ENCODE measurements around the gene SLC43A2.

The SLC43A2 gene

GRCh38 chr17:1643293-1643998 is 14.8 kb upstream of the SLC43A2 start:
- no peak for DNase-seq

GRCh38 chr17:1641065-1641403 is 12.4 kb upstream of the SLC43A2 start:
- no peak for DNase-seq

DNA sequence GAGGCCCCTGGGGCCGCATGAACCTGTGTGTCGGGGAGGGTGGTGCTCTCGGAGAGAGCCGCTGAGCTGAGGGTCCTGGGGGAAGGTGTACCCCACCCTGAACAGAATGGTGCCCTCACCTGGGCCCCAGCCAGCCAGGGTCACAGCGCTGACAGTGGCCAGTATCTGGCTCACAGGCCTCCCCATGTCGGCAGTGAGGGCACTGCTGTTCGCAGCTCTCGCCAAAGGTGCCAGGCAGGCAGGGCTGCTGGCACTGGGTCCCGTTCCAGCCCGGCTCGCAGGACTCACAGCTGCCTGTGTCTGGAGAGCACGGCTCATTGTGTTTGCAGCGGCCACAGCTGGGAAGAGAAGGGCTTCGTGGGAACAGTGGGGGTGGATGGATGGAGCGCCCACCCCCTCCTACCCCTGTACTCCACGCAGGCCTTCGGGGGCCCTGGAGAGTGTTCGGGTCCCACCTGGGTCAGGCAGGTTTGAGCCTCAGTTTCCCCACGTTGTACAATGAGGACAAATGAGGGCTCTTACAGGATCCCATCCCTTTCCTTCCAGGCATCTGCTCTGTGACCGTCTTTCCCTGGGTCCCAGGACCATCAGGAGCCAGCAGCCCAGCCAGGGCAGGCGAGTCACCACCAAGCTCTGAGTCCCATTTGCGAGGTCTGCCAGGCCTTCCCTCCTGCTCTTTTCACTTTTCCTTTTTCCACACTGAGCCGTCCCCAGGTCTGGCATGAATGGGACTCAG is 11.9 kb upstream of the SLC43A2 start:
- DNase-seq: no peak

DNA sequence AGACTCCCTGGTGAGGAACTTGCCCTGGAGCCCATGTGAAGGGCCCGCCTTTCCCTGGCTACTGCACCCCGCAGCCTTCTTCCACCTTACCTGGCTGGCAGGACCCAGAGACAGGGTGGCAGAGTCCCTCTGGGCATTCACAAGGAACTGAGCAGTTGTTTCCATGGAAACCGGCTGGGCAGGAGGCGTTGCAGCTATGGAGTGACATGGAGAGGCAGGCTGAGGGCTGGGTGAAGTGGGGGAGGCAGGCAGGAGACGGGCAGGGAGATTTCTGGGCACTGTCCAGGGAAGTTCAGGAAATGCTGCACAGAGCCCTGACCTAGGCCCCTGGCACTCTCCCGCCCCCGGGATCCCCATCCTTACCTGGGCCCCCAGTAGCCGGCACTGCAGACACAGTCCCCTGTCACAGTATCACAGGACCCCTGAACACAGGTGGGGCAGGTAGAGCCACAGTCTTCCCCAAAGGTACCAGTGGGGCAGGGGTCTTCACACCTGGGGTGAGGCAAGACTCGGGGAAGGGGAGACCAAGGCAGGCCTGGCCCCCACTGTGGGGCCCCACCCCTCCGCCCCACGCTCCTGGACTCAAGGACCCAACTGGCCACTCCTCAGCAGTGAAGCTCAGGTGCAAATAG is 11.0 kb upstream of the SLC43A2 start:
- no peak for DNase-seq

DNA sequence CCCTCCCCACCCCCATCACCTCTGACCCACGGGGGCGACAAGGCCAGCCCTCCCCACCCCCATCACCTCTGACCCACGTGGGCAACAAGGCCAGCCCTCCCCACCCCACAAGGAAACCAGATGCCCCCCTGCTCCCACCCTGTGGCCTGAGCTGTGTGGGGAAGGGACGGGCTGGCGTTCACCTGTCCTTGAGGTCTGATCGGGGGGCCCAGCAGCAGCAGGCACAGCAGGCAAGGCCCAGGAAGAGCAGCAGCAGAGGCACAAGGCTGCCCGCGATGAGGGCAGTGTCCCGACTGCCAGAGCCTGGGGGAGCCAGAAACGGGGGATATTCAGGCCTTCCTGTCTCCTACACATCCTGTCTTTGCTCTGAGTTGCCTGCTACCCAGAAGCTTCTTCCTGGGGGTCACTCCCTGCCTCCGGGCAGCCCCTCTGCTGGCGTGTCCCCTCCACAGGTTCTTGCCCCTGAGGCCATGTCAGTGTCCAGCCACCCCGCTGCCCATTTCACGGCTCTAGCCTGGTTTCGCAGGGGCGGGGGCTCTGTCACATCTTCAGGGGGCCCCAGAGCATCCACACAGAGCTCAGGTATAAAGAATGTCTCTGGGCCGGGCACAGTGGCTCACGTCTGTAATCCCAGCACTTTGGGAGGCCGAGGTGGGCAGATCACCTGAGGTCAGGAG is 10.1 kb upstream of the SLC43A2 start:
- no peak for DNase-seq

GRCh38 chr17:1638171-1638590 is 9.5 kb upstream of the SLC43A2 start:
- no peak for DNase-seq

DNA sequence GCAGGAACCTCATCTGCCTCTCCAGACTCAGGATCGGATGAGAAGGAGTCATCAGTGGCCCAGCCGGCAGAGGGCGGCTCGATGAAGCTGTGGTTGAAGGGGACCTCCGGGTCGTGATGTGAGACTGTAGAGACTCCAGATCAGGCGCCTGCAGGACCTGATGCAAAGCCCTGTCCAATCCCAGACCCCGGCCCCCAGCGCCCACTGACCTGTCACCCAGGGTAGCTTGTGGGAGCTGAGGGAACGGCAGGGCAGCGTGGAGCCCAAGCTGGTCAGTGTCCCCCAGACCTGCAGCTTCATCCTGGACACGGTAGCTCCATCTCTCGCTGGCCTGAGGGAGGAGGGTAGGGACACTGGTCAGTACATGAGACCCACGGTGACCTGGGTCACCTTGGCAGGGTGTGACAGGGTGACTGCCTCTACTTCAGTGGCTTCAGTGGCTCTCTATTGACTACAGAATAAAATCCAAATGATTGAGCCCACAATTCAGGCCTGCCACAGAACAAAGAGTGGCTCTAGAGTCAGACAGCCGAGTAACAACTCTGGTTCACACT is 8.2 kb upstream of the SLC43A2 start:
- DNase-seq: no peak

DNA sequence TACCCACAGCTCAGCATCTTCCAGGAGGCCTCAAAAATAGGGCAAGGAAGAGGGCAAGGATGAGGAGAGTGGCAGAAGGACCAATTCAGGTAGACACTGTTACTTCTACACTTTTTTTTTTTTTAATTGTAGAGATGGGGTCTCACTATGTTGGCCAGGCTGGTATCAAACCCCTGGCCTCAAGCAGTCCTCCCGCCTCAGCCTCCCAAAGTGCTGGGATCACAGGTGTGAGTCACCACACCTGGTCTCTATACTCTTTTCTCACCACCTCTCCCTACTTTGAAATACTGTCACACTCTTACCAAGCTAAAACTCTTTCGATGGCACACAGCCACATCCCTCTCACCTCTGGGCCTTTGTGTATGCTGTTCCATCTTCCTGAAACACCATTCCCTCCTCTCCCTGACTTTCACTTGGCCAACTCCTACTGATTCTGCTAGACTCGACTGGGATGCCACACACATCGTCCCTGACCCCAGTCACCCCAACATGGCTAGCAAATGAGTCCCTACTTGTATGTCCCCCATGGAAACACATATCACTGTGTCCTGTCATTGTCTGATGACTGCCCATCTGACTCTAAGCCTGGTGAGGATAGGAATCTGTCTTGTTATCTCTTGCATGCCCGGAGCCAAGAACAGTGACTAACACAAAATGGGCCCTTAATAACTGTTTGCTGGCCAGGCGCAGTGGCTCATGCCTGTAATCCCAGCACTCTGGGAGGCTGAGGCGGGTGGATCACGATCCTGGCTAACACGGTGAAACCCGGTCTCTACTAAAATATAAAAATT is 7.2 kb upstream of the SLC43A2 start:
- DNase-seq: no peak

GRCh38 chr17:1634841-1635650 is 6.4 kb upstream of the SLC43A2 start:
- no peak for DNase-seq

DNA sequence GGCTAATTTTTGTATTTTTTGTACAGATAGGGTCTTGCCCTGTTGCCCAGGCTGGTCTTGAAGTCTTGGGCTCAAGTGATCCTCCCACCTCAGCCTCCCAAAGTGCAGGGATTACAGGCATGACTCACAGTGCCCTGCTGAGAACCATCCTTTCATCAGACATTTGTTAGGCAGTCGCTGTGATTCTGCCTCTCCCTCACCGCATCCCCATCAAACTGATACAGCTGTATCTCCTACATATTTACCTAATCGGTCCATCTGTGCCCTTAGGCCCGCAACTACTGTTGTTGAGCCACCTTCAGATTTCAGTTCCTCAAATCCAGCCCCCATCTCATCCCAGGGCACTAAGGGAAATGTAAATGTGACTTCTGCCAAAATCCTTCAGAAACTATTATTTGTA is 2.0 kb upstream of the SLC43A2 start:
- DNase-seq: no peak

GRCh38 chr17:1629504-1630310 is 1.1 kb upstream of the SLC43A2 start:
- peak; percentile 30 for DNase-seq

DNA sequence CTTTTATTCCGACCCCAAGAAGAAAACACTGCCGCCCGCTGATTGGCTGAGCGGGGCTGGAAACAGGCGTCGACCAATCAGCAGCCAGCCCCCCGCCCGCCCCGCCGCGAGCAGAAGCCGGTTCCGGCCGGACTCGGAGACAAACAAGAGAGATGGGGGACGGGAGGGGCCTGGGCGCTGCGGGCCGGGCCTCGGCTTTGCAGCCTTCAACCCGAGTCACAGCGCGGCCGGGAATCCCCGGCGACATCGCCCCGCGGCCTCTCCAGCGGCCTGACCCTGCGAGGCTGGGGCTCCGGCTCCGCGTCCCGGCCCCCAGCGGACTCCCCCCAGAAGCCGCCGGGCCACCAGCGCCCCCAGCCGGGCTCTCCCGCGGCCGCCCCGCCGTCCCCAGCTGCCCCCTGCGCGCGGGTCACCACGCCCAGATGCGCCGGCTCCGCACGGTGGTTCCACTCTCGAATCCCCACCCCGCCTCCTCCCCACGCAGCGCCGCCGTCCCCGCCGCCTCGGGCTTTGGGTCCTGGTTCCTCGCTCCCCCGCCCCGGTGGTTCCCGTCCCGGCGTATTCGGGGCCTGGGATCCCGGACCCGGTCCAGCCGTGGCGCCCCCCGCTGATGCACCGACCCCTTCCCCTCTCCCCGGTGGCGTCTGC is 346 bp upstream of the SLC43A2 start:
- DNase-seq: peak; percentile 90

DNA sequence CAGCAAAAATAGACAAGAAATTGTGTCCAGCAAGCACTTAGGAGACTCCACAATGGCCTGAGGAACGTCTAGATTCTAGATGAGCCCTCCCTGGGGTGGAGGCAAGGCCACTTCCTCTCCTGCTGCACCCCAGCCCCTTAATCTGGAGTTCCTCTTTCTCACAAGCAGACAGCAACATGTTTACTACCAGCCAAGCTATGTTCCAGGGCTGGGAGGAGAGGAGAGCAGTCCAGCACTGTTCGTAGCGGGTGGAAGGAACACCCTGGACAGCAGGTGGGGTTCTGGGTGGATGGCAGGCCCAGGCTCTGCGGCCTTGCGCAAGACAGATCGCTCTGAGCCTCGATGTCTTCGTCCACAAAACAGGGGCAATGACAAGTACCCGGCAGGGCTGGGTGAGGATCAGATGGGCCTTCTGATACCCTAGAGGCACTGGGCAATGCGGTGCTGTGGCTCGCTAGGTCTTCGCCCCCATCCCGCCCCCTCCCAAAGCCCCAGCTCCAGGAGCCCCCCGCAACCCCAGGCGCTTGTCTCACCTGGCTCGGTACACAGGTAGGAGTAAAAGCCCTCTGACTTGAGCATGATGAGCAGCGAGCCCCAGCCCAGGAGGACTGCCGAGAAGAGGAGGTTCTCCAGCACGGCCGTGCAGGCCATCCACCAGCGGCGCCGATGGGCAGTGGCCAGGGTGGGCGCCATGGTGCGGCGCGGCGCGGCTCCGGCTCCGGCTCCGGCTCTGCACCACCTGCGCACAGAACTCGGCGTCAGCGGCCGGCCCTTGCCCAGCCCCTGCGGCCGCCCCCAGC is 1.3 kb downstream of the SLC43A2 start:
- no peak for DNase-seq

DNA sequence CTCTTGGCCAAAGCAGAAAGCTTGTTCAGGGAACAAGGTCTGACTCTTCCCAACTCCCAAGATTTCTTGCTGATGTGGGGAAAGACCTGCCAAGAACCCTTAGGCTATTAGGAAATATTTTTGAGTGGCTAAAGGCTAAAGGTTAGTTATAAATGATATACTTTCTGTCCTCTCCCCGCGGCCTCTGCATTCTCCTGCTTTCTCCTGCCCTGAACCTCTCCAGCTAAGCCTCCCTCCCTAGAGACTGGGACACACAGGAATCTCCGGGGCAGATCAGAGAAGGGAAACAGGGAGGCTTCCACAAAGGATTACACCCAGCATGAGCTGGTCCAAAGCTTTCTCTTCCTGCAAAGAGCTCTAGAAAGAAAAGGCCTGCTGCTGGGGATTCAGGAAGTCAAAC is 2.3 kb downstream of the SLC43A2 start:
- DNase-seq: no peak

GRCh38 chr17:1625581-1625980 is 3.1 kb downstream of the SLC43A2 start:
- DNase-seq: no peak

DNA sequence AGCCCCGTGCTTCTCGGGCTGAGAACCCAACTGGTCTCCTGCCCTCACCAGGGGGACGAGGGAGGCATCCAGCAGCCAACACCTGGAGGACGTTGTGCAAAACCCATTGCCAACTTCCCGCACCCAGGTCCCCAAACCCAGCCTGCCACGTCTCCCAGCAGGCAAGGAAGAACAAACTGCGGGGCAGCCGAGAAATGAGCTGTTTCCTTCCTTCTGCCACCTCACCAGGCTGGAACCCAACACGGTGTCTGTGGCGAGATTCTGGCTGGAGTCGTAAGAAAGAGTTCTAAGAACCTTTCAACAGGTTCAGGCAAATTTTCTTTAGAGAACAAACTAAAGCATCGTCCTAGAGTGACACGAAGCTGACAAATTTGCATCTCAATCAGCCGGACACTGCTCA is 3.6 kb downstream of the SLC43A2 start:
- DNase-seq: no peak

GRCh38 chr17:1624650-1625049 is 4.0 kb downstream of the SLC43A2 start:
- DNase-seq: no peak

- no peak for DNase-seq
These were observed 5.5 kb downstream of the SLC43A2 start for GRCh38 chr17:1623057-1623630.

Data from NCI-H1694 treated with DMSO at 0.1 percent for 48 hours (cell line).